Stimulated activated memory B cell treated with anti-CD40 and anti-IgM and Interleukin-4, amounts not matched to agents 10 μg/mL and 1 μg/mL and 100 μg/mL, for 72 hours (primary cell): ENCODE results near the gene FAM13C.
"Not testable (repeated sequence)": the region's sequence is repeated elsewhere in the genome, so short reads cannot be mapped to it uniquely, and the experiment has no call there.

Experiments used
- ATAC-seq: fragments of 150-1000 bp; cut with Tn5 transposase; 2 replicates; pipeline ENCODE4 v1.10.0; 2021
- H3K27ac Mint-ChIP-seq: one replicate; pipeline ENCODE4 v1.8.0; 2022; ENCODE audit warnings: mild to moderate bottlenecking, mixed read lengths
- H3K27me3 Mint-ChIP-seq: one replicate; pipeline ENCODE4 v1.8.0; 2022; ENCODE audit warnings: mixed read lengths
- H3K36me3 Mint-ChIP-seq: one replicate; pipeline ENCODE4 v1.8.0; 2022; ENCODE audit warnings: mixed read lengths
- H3K4me1 Mint-ChIP-seq: one replicate; pipeline ENCODE4 v1.8.0; 2022; ENCODE audit warnings: mixed read lengths
- H3K4me3 Mint-ChIP-seq: one replicate; pipeline ENCODE4 v1.8.0; 2022; ENCODE audit warnings: mild to moderate bottlenecking, moderate library complexity, mixed read lengths
- H3K9me3 Mint-ChIP-seq: one replicate; pipeline ENCODE4 v1.8.0; 2022; ENCODE audit warnings: mixed read lengths

Gene FAM13C

GRCh38 chr10:59362144-59362958 lies at the start of gene FAM13C:
Gene FAM13C, minus strand, starts transcription at chr10:59362549. Its CDS starts 89 bp downstream, at chr10:59362460.
- peak within 1 kb of the TSS; percentile 40 for H3K4me3 Mint-ChIP-seq

GRCh38 chr10:59405235-59405634 lies 42.9 kb upstream of the FAM13C start:
- Mint-ChIP-seq H3K9me3 (peaks cover 7% of the 10 kb centered on the region), H3K4me1 (no peaks in the 10 kb centered on the region), H3K36me3 (no peaks in the 10 kb centered on the region), H3K4me3 (no peak overlapping the region), H3K27me3 (no peaks in the 10 kb centered on the region), H3K27ac (no peak overlapping the region)
- ATAC-seq = no peak

More at GRCh38 chr10:59362144-59362958, at the start of gene FAM13C:
- Mint-ChIP-seq H3K36me3 (no peaks in the 10 kb centered on the region), H3K27ac (no peak within 1 kb of the TSS), H3K27me3 (peaks cover 28% of the 10 kb centered on the region), H3K4me1 (peaks cover 16% of the 10 kb centered on the region), H3K9me3 (no peaks in the 10 kb centered on the region)
- peak; percentile 65 for ATAC-seq

GRCh38 chr10:59400214-59400613 lies 37.9 kb upstream of the FAM13C start:
- Mint-ChIP-seq H3K4me3 (no peak overlapping the region), H3K36me3 (no peaks in the 10 kb centered on the region), H3K27me3 (no peaks in the 10 kb centered on the region), H3K27ac (no peak overlapping the region), H3K9me3 (peaks cover 4% of the 10 kb centered on the region), H3K4me1 (no peaks in the 10 kb centered on the region)
- no peak for ATAC-seq

- H3K27me3 Mint-ChIP-seq, H3K4me1 Mint-ChIP-seq, H3K27ac Mint-ChIP-seq, H3K9me3 Mint-ChIP-seq, ATAC-seq, H3K4me3 Mint-ChIP-seq, H3K36me3 Mint-ChIP-seq: not testable (repeated sequence)
Measured at GRCh38 chr10:59399329-59399728, 37.0 kb upstream of the FAM13C start.

- H3K4me1 Mint-ChIP-seq = no peaks in the 10 kb centered on the region
- no peak for ATAC-seq
- no peak overlapping the region for H3K4me3 Mint-ChIP-seq
Measured at GRCh38 chr10:59397961-59398360, 35.6 kb upstream of the FAM13C start.

GRCh38 chr10:59395984-59396383 lies 33.6 kb upstream of the FAM13C start:
- Mint-ChIP-seq H3K4me1 (no peaks in the 10 kb centered on the region), H3K36me3 (no peaks in the 10 kb centered on the region), H3K27ac (no peak overlapping the region), H3K4me3 (no peak overlapping the region), H3K9me3 (peaks cover 4% of the 10 kb centered on the region), H3K27me3 (no peaks in the 10 kb centered on the region)
- no peak for ATAC-seq

More at GRCh38 chr10:59397961-59398360, 35.6 kb upstream of the FAM13C start:
- no peaks in the 10 kb centered on the region for H3K9me3 Mint-ChIP-seq
- H3K27ac Mint-ChIP-seq = no peak overlapping the region
- no peaks in the 10 kb centered on the region for H3K27me3 Mint-ChIP-seq
- H3K36me3 Mint-ChIP-seq = no peaks in the 10 kb centered on the region

GRCh38 chr10:59393349-59393748 lies 31.0 kb upstream of the FAM13C start:
- Mint-ChIP-seq H3K4me3 (no peak overlapping the region), H3K4me1 (no peaks in the 10 kb centered on the region), H3K27ac (no peak overlapping the region), H3K27me3 (no peaks in the 10 kb centered on the region), H3K9me3 (peaks cover 4% of the 10 kb centered on the region), H3K36me3 (no peaks in the 10 kb centered on the region)
- ATAC-seq = no peak

- Mint-ChIP-seq H3K36me3 (no peaks in the 10 kb centered on the region), H3K27ac (no peak overlapping the region), H3K9me3 (peaks cover 4% of the 10 kb centered on the region), H3K4me1 (no peaks in the 10 kb centered on the region), H3K27me3 (no peaks in the 10 kb centered on the region), H3K4me3 (no peak overlapping the region)
- no peak for ATAC-seq
Measured at GRCh38 chr10:59391060-59391459, 28.7 kb upstream of the FAM13C start.

- Mint-ChIP-seq H3K27me3 (no peaks in the 10 kb centered on the region), H3K4me1 (no peaks in the 10 kb centered on the region), H3K27ac (no peak overlapping the region), H3K4me3 (no peak overlapping the region), H3K9me3 (peaks cover 4% of the 10 kb centered on the region), H3K36me3 (no peaks in the 10 kb centered on the region)
- ATAC-seq = no peak
Measured at GRCh38 chr10:59388671-59388976, 26.3 kb upstream of the FAM13C start.

- H3K27ac Mint-ChIP-seq = no peak overlapping the region
- no peaks in the 10 kb centered on the region for H3K27me3 Mint-ChIP-seq
- H3K36me3 Mint-ChIP-seq = no peaks in the 10 kb centered on the region
- no peak for ATAC-seq
- H3K4me3 Mint-ChIP-seq = no peak overlapping the region
- no peaks in the 10 kb centered on the region for H3K4me1 Mint-ChIP-seq
- H3K9me3 Mint-ChIP-seq = peaks cover 4% of the 10 kb centered on the region
Measured at GRCh38 chr10:59387951-59388670, 25.8 kb upstream of the FAM13C start.

GRCh38 chr10:59384761-59385160 lies 22.4 kb upstream of the FAM13C start:
- no peaks in the 10 kb centered on the region for H3K4me1 Mint-ChIP-seq

GRCh38 chr10:59383908-59384307 lies 21.6 kb upstream of the FAM13C start:
- H3K36me3 Mint-ChIP-seq = no peaks in the 10 kb centered on the region
- H3K4me1 Mint-ChIP-seq = no peaks in the 10 kb centered on the region
- peaks cover 4% of the 10 kb centered on the region for H3K9me3 Mint-ChIP-seq
- no peaks in the 10 kb centered on the region for H3K27me3 Mint-ChIP-seq
- no peak for ATAC-seq
- no peak overlapping the region for H3K27ac Mint-ChIP-seq
- H3K4me3 Mint-ChIP-seq = no peak overlapping the region

More at GRCh38 chr10:59384761-59385160, 22.4 kb upstream of the FAM13C start:
- Mint-ChIP-seq H3K4me3 (no peak overlapping the region), H3K27me3 (no peaks in the 10 kb centered on the region), H3K9me3 (peaks cover 4% of the 10 kb centered on the region), H3K27ac (no peak overlapping the region), H3K36me3 (no peaks in the 10 kb centered on the region)
- no peak for ATAC-seq

GRCh38 chr10:59383436-59383835 lies 21.1 kb upstream of the FAM13C start:
- no peak overlapping the region for H3K27ac Mint-ChIP-seq
- no peaks in the 10 kb centered on the region for H3K36me3 Mint-ChIP-seq
- peaks cover 4% of the 10 kb centered on the region for H3K9me3 Mint-ChIP-seq
- H3K4me1 Mint-ChIP-seq = no peaks in the 10 kb centered on the region
- no peak overlapping the region for H3K4me3 Mint-ChIP-seq
- no peaks in the 10 kb centered on the region for H3K27me3 Mint-ChIP-seq
- ATAC-seq = no peak

- H3K36me3 Mint-ChIP-seq = no peaks in the 10 kb centered on the region
- H3K27ac Mint-ChIP-seq = no peak overlapping the region
- H3K4me1 Mint-ChIP-seq = no peaks in the 10 kb centered on the region
- H3K9me3 Mint-ChIP-seq = peaks cover 4% of the 10 kb centered on the region
- no peak overlapping the region for H3K4me3 Mint-ChIP-seq
- ATAC-seq = no peak
- H3K27me3 Mint-ChIP-seq = no peaks in the 10 kb centered on the region
Measured at GRCh38 chr10:59382831-59383295, 20.5 kb upstream of the FAM13C start.

GRCh38 chr10:59381687-59382086 lies 19.3 kb upstream of the FAM13C start:
- Mint-ChIP-seq H3K36me3 (no peaks in the 10 kb centered on the region), H3K27ac (no peak overlapping the region), H3K4me3 (no peak overlapping the region), H3K27me3 (no peaks in the 10 kb centered on the region), H3K9me3 (peaks cover 4% of the 10 kb centered on the region), H3K4me1 (no peaks in the 10 kb centered on the region)
- no peak for ATAC-seq

- ATAC-seq = peak; percentile 32
- Mint-ChIP-seq H3K36me3 (no peaks in the 10 kb centered on the region), H3K27me3 (no peaks in the 10 kb centered on the region), H3K4me3 (no peak overlapping the region), H3K9me3 (peaks cover 4% of the 10 kb centered on the region), H3K27ac (no peak overlapping the region), H3K4me1 (no peaks in the 10 kb centered on the region)
Measured at GRCh38 chr10:59376846-59377245, 14.5 kb upstream of the FAM13C start.
